MCF 10A (cell line): ENCODE results near the gene TTC7B. TPM values are rescaled to one million over a fixed set of nuclear protein-coding genes. Genes with fewer than 3 reads are reported as not detected.

Experiments used
- BruUV-seq: library from RNA; stranded (reverse); fragments of 400-500 nt; replicated peaks from 2 replicates; lab custom pipeline; 2021; lab: Mats Ljungman, UMichigan
- CTCF ChIA-PET: fragments of 300-600 bp; sonication (Branson Sonifier 250); formaldehyde crosslinking; extraction: SDS; loops from one replicate; lab custom pipeline; 2021; ENCODE audit warnings: antibody characterized with exemption, inconsistent platforms; lab: Yijun Ruan, JAX
- POLR2A ChIA-PET: fragments of 300-600, 350-650 bp; sonication (Branson Sonifier 250); formaldehyde crosslinking; extraction: SDS; loops from one replicate; lab custom pipeline; 2020; ENCODE audit warnings: antibody characterized with exemption, inconsistent platforms; lab: Yijun Ruan, JAX
- DNase-seq: peaks from one replicate; pipeline ENCODE4 v3.0.0-alpha.2; 2018; ENCODE audit not compliant: unreplicated experiment
- H3K27ac Mint-ChIP-seq: one replicate; pipeline ENCODE4 v1.8.0; 2022; ENCODE audit warnings: mild to moderate bottlenecking, low read depth, mixed read lengths; ENCODE audit not compliant: unreplicated experiment
- H3K27me3 Mint-ChIP-seq: one replicate; pipeline ENCODE4 v1.8.0; 2022; ENCODE audit warnings: mixed read lengths; ENCODE audit not compliant: insufficient read depth, unreplicated experiment
- H3K36me3 Mint-ChIP-seq: one replicate; pipeline ENCODE4 v1.8.0; 2022; ENCODE audit warnings: mild to moderate bottlenecking, moderate library complexity, mixed read lengths; ENCODE audit not compliant: insufficient read depth, unreplicated experiment
- H3K4me1 Mint-ChIP-seq: one replicate; pipeline ENCODE4 v1.8.0; 2022; ENCODE audit warnings: mixed read lengths; ENCODE audit not compliant: insufficient read depth, unreplicated experiment
- H3K4me3 Mint-ChIP-seq: one replicate; pipeline ENCODE4 v1.8.0; 2022; ENCODE audit warnings: mild to moderate bottlenecking, moderate library complexity, mixed read lengths; ENCODE audit not compliant: unreplicated experiment
- H3K9me3 Mint-ChIP-seq: one replicate; pipeline ENCODE4 v1.8.0; 2022; ENCODE audit warnings: mixed read lengths; ENCODE audit not compliant: unreplicated experiment
- CTCF ChIP-seq: fragments of 200-600 bp; IDR thresholded peaks from one replicate; pipeline ENCODE4 v1.8.0; 2022; ENCODE audit warnings: antibody characterized with exemption, mild to moderate bottlenecking; ENCODE audit not compliant: unreplicated experiment
- intact Hi-C: fragments of 100-400 bp; cut with micrococcal nuclease; formaldehyde crosslinking; loops from 2 replicates; pipeline ENCODE4 v1.14.1; 2022
- total RNA-seq: library from RNA; stranded (reverse); gene quantifications from 2 replicates; pipeline ENCODE4 v1.2.3, GENCODE V29; 2022

The TTC7B gene
- total RNA-seq, 1 experiment from 2014 or later, result 31.1 TPM

GRCh38 chr14:90629471-90629870, 186.8 kb downstream of the TTC7B start:
- Mint-ChIP-seq H3K27ac (no peak overlapping the region), H3K9me3 (no peaks in the 10 kb centered on the region), H3K4me1 (peaks cover 20% of the 10 kb centered on the region), H3K36me3 (no peaks in the 10 kb centered on the region), H3K27me3 (no peaks in the 10 kb centered on the region), H3K4me3 (no peak overlapping the region)
- no TSS peak for BruUV-seq
- DNase-seq, result peak; percentile 58
- POLR2A ChIA-PET, result no interaction called here
- TF ChIP-seq CTCF, result no peak
- intact Hi-C loops, result no loop called here
- CTCF ChIA-PET, result interaction anchor here (0.7 kb wide), 1 partner anchor 157 kb away, joined by 4 read pairs; no protein-coding TSS in a partner anchor

- no peaks in the 10 kb centered on the region for H3K36me3 Mint-ChIP-seq
- H3K4me1 Mint-ChIP-seq, result peaks cover 26% of the 10 kb centered on the region
- BruUV-seq, result no TSS peak
- no peak for TF ChIP-seq CTCF
- H3K9me3 Mint-ChIP-seq, result no peaks in the 10 kb centered on the region
- intact Hi-C loops, result no loop called here
- H3K4me3 Mint-ChIP-seq, result no peak overlapping the region
- no peaks in the 10 kb centered on the region for H3K27me3 Mint-ChIP-seq
- no peak for DNase-seq
- POLR2A ChIA-PET, result interaction anchor here (0.7 kb wide), 1 partner anchor 1476 kb away, joined by 3 read pairs; no protein-coding TSS in a partner anchor
- no peak overlapping the region for H3K27ac Mint-ChIP-seq
- CTCF ChIA-PET, result interaction anchor here (0.6 to 1.0 kb wide), 3 partner anchors 68 to 229 kb away, joined by 3 read pairs; no protein-coding TSS in a partner anchor
Measured at GRCh38 chr14:90628825-90629224, 187.4 kb downstream of the TTC7B start.

GRCh38 chr14:90627478-90627877, 188.8 kb downstream of the TTC7B start:
- H3K9me3 Mint-ChIP-seq, result no peaks in the 10 kb centered on the region
- POLR2A ChIA-PET, result no interaction called here
- no peak for DNase-seq
- CTCF ChIA-PET, result interaction anchor here (0.6 kb wide), 1 partner anchor 57 kb away, joined by 3 read pairs; no protein-coding TSS in a partner anchor
- H3K27me3 Mint-ChIP-seq, result no peaks in the 10 kb centered on the region
- BruUV-seq, result no TSS peak
- H3K4me1 Mint-ChIP-seq, result peaks cover 26% of the 10 kb centered on the region
- TF ChIP-seq CTCF, result no peak
- H3K4me3 Mint-ChIP-seq, result no peak overlapping the region
- intact Hi-C loops, result no loop called here
- no peak overlapping the region for H3K27ac Mint-ChIP-seq
- no peaks in the 10 kb centered on the region for H3K36me3 Mint-ChIP-seq

- no peaks in the 10 kb centered on the region for H3K9me3 Mint-ChIP-seq
- ChIA-PET CTCF (interaction anchor here (0.6 kb wide), 1 partner anchor 240 kb away, joined by 3 read pairs; no protein-coding TSS in a partner anchor), POLR2A (no interaction called here)
- no peak overlapping the region for H3K4me3 Mint-ChIP-seq
- no peaks in the 10 kb centered on the region for H3K36me3 Mint-ChIP-seq
- TF ChIP-seq CTCF, result no peak
- H3K27me3 Mint-ChIP-seq, result no peaks in the 10 kb centered on the region
- peaks cover 26% of the 10 kb centered on the region for H3K4me1 Mint-ChIP-seq
- intact Hi-C loops, result no loop called here
- no TSS peak for BruUV-seq
- H3K27ac Mint-ChIP-seq, result no peak overlapping the region
- no peak for DNase-seq
Measured at GRCh38 chr14:90626550-90626949, 189.7 kb downstream of the TTC7B start.
